RKO (cell line): ENCODE measurements around the gene AGAP1.

Source experiments
- DNase-seq: peaks from one replicate; pipeline ENCODE4 v3.0.0-alpha.2; 2016; ENCODE audit warnings: low spot score

AGAP1 gene

DNA sequence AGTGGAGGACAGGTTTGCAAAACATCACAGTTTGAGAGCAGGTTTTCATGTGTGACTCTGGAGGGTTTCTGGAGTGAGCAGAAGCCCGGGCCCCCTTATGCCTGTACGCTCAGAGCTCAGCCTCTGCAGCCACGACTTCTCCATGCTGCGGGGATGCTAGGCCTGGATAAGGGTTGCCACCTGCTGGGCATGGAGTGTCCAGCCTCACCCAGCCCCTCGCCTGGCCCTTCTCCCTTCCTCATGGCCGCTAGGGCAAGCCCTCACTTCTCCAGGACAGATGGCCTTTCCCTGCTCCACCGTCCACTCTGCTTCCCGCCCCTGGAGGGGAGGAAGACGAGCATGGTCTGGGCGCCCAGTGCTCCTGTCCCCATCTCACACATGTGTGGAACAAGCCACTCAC is 355.6 kb downstream of the AGAP1 start:
- DNase-seq = no peak

DNA sequence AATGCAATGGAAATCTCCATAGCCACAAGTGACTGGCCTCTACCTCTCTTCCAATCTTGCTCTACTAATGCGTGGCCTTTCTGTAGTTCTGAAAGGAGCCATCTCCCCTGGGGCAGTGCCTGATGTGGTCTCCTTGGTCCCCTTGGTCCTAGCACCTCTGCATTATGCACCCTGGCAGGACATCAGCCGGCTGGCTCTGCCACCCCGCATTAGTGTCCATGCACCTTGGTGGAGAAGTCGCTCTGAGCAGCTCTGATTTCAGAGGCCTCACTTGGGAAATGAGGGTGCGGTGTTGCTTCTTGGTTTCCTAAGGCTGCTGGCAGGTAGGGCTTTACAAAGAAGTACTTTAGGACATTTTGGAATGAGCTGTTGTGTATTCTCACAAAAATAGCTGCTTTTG is 356.4 kb downstream of the AGAP1 start:
- DNase-seq = no peak

DNA sequence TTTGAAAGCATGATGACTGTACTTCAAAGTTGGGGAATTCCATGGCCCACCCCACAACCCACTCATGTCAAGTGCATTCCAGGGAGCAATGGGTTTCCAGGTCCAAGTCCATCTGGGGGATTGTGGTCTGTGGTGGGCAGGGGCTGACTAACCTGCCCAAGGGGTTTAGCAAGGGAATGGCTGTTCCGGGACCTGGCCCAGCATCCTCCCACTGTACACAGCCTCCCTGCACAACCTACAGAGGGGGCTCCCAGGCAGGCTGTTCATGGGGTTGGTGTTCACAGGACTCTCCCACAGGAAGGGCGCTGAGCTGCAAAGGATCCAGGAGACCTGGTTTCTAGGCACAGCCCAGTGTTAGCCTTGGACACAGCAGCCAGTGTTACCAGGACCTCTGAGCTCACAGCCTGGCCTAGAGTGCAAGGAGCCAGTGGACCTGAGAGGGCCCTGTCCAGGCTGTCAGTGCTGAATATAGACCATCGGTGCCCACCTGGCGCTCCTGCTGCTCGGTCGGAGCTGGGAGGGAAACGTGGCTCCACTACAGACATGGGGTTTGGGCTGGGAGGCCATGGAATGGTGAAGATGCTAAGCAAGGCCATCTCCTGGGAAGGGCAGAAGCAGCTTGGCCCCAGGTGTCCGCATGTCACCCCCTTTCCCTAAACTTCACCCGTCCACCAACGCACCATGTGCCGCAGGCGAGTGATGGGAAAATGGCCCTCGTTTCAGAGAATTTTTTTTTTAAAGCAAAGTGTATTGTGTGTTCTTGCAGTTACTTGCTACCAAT is 357.1 kb downstream of the AGAP1 start:
- no peak for DNase-seq

DNA sequence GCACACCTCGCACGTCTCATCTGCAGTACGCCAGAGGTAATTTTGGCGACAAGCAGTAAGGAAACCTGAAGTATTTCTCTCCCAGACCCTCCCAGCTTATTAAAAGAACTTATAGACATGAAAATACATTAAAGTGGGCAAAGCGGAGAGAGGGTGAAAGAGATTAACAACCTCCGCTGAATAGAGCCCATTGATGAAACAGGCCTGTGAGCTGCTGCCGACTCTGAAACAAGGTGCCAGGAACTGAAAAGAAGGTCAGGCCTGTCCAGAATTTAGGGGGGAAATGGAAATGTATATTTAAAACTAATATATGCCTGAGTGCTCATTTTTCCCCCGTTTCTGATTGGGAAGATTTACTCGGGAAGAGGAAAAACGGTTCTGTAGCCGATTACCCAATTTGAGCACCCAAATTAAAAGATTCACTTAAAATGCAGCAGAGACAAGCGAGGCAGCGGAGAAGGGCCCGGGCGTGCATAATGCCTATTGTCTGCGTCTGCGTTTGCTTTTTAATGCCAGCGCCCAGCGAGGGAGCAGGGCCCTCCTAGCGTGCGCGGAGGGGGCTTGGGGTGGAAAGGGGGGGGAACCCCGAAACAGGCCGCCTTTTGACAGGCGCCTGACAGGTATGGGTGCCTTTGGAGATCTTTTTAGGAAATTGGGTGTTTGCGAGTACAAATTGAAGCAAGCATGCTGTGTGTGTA is 358.1 kb downstream of the AGAP1 start:
- no peak for DNase-seq

DNA sequence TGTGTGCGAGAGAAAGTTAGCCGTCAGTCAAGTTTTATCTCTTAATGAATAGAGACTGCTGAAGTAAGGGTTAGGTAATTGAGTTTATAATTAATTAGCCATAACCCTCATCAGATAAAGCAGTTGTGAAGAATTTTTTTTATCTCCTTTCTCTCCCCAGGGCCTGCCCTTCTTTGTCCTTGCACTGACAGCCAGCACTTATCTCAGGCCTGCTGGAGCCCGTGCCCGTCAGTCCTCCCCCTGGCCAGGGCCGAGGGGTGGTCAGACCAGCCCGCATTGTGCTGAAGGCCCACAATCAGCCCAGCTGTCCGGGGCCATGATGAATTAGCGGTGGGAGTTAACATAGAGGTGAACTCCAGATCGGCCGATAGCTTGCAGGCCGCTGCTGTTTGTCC is 358.7 kb downstream of the AGAP1 start:
- no peak for DNase-seq

DNA sequence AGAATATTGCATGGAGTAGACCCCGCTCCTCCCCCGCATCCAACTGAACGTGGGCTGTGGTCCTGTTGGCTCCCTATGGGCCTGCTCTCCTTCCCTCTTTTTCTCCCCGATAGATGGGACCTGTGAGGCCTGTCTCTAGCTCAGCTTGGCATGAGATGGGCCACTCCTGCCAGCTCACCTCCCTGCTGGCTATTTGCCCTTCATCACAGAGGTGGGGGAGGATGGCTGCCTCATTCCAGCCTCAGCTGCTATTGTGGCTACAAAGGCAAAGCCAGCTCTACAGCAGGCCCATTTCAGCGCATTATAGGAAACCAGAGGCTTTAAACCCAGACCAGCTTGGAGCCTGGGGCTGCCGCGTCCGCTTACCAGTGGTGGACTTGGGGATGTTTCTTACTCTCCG is 360.4 kb downstream of the AGAP1 start:
- no peak for DNase-seq

DNA sequence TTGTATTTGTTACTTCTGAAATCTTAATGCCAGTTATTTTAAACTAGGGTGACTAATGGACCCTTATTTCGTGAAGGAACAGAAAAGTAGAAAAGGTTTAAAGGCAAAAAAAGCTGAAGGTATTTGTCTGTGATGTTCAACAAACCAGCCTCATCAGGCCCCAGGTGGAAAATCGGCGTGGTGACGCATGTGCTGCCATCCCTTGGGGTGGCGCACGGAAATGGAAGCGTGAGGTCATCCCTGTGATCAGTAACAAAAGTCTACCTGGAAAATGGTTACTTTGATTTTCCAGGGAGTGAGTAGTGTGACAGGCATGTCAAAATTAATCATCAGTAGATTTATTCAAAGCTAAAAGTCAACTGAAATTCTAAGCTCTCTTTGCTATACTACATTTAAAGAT is 361.2 kb downstream of the AGAP1 start:
- no peak for DNase-seq

DNA sequence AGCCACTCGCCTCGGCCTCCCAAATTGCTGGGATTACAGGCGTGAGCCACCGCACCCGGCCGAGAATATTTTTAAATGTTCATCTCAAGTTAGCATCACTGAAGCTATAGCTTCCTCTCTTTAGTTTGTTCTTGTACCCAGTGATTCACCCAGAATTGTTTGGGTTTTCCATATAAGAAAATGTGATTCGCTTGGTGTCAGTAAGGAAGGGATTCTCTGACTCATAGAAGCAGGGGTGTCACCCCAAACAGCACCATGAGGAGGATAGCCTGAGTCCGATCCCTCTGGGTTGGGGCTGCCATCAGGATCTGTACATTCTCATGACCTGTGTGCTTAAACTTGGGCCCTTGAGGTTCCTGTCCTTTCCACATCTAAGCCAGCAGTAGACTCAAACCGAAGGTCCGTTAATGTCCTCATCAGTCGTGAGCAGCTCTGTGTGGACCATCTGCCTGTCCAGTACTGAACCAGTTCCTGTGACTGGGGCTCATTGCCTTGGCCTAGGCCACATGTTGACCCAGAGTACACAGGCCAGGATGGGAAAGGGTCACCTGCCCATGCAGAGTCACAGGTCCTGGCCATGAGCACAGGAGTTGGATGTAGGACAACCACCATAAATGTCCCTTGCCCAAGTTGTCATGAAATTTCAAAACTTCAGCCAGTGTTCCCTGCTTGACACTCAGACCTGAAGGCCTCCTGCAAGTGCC is 362.5 kb downstream of the AGAP1 start:
- DNase-seq = peak; percentile 18

DNA sequence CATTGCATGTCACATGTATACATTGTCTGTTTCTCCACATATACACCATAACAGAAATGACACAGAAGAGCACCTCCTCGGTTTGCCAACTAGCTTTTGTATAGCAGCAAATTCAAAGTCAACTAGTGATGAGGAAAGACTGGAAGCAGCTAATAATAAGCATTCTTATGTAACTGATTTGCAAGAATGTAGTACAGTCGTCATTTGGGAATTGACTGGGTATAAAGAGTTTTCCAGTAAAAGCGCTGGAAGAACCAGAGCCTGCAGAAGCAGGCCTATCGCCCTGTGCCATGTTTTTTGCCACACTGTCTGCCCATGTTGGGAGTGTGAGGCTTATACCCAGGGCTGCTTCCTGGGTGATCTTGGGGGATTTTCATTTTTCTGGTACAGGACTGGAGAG is 363.8 kb downstream of the AGAP1 start:
- no peak for DNase-seq

DNA sequence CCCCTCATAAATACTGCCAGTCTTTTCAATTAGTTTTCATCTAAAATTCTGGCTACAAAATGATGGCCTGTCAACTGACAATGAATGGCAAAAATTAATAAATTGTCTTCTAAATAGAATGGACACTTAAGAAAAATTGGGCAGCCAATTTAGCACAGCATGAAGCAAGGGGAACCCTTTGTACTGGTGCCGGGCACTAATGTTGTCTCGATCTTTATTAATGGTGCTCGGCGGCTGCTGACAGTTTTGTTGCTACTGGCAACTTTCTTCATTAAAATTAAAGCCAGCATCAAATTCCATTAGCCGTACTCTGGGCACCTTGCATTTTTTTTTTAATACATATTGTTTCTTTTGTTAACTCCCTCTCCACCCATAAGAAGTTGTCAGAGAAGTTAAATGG is 365.0 kb downstream of the AGAP1 start:
- no peak for DNase-seq

DNA sequence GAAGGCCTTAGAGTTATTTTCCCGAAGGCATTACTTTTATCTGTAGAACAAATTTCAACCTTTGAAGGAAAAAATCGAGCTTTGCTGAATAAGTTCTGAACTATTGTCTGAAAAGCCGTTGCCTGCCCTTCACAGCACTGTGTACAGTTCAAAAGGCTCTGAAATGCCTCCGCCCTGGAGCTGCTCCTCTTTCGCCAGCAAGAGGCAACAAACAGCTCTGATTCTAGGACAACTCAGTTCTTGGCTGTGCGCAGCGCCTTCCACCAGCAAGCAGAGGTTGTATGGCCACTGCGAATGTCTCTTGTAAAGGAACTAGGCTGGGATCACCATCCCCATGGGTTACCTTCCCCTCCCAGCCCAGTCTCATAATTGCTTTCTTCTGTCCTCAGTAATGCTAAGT is 365.8 kb downstream of the AGAP1 start:
- DNase-seq = no peak

DNA sequence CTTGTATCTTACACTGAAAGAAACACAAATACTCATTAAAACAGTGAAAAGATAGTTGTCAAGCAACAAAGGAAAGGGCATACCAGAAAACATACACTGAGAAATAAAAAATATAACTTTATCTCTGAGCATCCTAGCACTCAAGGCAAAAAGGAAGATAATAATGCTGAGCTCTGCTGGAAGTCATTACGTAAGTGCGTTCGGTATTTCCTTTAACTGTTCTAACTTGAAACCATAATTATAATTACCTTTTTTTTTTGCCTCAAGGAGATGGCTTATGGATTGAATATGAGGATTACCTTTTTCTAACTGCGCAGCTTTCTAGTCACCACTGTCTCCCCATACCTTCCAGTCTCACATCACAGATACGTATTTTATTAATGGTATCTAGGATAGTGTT is 366.3 kb downstream of the AGAP1 start:
- DNase-seq = no peak

DNA sequence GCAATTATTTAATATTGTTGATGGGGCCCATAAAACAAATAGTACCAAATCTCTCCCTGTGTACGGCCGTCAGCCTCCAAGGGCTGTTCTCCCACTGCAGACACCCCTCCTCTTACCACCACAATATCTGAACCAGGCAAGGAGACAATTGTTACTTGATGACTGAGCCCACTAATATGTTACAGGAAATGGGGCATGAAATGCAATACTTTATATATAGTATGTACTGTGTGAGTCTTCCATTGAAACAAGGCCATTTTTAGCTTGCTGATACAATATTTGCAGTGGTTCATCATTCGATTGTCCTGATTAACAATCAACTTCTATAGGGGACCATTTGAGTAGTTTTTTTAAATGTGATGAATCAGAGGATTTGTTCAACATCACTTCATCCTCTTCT is 367.0 kb downstream of the AGAP1 start:
- DNase-seq = no peak

DNA sequence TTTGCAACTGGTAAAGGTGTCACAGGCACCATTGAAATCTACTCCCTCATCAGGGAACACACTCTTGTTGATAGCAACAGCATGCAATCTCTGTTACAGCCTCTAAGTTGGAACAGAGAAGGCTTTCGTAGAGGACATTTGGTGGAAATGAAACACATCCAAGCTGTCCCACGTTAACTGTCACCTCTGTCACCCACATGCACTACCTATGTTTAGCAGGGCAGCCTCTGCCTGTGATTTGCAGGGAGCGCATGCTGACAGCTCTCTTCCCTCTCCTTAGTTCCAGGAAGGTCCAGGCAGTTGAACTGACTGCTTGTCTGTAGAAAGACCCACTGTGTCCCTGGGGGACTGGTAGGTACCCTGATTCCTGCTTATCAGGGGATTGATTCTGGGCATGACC is 367.5 kb downstream of the AGAP1 start:
- DNase-seq = no peak

DNA sequence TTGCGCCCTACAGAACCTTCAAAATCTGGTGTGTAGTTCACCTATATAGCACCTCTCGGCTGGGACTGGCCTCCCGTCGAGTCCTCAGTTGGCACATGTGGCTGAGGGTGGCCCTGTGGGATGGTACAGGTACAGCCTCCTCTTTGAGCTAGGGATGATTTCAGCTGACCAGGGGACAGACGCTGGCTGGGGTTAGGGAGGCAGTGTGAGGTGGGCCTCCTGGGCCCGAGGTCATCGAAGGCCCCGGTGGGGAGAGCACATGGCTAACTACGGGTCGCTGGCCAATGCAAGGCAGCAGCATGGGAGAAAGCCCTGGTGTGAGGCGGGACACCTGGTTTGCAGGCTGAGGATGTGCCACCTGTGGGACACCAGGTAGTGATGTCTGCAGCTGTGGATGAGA is 369.6 kb downstream of the AGAP1 start:
- no peak for DNase-seq

DNA sequence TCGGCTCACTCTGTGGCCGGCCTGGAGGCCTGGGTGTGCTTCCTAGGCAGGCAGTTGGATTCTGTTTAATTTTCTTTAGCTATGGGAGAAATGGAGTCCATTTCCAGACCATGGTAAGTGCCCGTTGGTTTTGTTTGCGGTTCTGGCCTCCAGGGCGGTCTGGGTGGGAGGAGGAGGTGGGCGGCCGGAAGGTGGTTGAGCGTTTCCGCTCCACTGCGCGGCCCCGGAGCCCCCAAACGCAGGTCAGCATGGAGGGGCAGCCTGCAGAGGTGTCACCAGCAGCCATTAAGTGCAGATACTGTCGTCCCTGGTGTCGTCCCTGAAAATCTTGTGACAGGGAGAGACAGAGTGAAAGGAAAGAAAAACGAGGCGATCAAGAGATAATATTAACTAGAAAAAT is 370.5 kb downstream of the AGAP1 start:
- no peak for DNase-seq

DNA sequence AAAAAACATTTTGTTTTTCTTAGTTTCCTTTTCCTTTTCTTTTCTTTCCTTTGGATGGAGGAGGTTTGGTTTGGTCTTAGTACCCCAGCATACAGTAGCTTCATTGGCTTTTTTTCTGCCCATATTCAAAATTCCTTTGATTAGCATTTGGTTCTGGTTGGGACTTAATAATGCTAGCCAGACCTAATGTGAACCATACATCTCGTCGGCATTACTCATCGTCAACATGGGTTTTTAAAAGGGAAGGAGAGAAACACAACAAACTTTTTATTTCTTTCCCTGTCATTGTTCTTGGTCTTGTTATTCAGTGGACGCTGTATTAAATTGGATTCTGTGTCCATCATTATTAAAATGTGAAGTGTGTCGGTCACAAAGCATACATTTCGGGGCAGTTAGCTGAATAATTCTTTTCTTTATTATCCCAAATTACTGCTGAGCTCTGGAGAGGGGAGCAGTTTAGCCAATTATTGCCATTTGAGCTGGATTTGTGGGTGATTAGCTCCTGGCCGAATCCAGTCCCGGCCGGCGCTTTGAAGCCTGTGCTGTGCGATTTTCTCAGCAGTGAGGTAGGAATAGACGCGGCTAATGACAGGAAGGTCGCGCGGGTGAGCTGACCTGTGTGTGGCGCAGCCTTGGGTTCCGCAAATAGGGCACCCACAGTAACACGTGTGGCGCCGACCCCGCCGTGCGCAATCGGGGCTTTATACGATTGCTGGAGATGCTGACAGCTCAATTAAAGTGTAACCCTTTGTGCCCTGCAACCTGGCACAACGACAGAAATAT is 371.1 kb downstream of the AGAP1 start:
- no peak for DNase-seq

DNA sequence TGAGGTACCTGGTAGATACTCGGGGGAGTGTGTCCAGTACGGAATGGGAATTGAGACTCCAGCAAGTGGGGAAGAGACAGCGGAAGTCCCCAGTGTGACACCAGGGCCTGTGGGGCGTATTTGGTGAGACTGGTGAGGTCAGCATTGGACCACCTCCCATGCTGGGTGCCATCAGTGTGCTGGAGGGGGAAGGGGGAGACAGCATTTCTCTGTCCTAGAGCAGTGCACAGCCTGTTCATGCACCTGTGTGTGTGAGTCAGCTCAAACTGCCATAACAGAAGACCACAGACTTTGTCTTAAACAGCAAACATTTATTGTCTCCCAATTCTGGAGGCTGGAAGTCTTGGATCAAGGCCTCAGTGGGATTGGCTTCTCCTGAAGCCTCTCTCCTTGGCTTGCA is 372.5 kb downstream of the AGAP1 start:
- DNase-seq = no peak

DNA sequence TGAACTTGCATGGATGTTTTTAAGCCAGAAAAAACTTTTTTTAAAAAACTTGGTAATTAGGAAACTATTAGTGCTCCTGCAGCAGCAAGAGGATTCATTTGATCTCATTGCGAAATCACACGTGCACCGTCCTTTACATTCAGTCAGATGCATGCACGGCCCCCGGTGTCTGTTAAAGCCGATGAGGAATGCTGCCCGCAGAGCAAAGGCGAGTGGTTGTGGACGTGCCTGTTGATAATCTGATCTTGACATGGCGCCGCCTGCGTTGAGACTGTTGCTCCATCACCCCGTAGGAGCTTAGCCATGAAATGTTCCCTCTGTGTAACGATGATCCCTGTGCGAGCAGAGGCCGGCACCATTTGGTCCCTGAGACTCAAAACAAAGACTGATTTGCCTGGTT is 374.4 kb downstream of the AGAP1 start:
- no peak for DNase-seq

DNA sequence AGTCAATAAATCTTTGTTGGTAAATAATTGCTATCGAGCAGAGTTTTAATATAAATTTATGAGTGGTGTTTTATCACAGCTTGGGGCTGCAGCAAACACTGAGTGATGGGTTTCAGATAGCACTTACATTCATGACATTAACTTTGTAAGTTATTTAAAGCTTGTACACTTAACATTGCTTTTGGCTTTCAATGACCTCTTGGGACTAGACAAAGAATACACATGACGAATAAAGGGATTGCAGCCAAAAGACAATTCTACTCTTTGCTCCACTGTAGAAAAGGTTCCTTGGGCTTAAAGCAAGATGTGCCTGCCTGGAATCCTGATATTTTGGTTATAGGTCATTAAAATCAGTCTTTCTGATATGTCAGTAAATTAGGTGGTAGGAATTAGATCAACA is 374.8 kb downstream of the AGAP1 start:
- no peak for DNase-seq

DNA sequence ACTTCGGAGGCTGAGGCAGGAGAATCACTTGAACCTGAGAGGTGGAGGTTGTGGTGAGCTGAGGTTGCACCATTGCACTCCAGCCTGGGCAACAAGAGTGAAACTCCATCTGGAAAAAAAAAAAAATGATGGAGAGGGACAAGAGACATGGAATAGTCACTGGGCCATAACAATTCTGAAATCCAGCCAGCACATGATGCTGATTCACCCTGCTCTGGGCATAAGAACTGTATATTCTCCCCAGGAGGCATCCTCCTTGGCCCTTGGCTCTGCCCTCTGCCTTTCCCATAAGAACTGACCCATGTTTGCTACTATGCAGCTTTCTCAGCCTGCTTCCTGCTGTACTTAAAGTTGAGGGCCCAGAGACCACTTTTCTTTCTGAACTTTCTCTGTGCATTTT is 376.7 kb downstream of the AGAP1 start:
- DNase-seq = no peak

DNA sequence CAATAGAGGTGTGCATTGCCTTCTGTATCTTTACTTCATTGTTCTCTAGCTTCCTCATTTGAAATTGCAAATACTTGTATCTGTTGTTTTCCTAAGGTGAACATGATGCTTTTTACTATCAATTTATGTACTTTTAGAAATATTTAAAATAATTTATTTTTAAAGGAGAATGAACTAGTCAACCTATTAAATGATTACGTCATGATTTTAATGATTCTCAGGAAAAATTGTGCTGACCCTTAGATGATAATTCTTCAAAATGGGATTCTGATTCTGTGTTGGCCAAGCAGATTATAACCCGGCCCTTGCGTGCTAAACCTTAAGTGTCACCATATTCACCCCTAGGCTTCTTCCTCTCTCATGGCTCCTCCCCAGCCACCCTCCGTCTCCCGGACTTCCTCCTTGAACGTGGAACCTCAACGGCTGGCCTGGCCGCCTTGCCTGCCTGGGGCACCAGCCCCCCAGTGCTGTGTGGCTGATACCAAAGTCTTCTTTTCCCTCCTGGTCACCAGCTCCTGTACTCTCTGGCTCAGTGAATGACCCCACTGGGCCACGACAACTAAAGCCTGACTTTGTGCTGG is 382.3 kb downstream of the AGAP1 start:
- DNase-seq = no peak
